T1000 (cell line): Measurements from ENCODE around the gene FAM221B.

Source experiments
- DNase-seq: peaks from one replicate; lab custom pipeline; 2025; ENCODE audit warnings: mixed read lengths; lab: John Stamatoyannopoulos, UW

The FAM221B gene

DNA sequence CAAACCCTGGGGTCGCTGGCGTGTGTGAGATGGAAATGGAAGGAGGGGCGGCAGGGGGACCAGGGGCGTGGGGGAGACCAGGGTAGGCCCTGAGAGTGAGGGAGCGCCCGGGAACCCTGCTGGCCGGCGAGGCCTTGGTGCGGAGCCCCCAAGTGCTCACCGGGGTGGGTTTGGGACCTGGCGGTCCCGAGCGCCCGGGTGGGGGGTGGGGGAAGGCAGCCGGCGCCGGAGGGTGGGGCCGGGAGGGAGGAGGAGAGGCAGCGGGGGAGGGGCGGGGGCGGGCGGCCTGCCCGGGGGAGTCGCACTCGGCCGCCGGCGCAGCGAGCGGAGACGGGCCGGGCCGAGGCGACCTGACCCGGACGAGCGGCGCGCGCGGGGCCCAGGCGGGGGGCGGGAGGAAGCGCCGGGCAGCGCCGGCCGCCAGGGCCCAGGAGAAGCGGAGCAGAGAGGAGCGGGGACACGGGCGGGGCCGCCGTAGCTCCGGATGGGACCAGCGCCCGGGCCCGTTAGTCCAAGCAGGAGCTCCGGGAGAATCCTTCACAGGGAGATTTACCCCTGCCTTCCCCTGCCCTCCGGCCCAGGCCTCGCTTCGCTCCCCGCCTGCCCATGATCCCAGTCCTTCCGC, 37.1 kb downstream of the FAM221B start, which contains the start of gene NPR2:
TSS of gene NPR2 (plus strand) at position 295 of the 625 bp plus-strand sequence. CDS start 818 bp downstream, outside the sequence.
- no peak for DNase-seq

GRCh38 chr9:35790385-35791296, 37.9 kb downstream of the FAM221B start:
- DNase-seq = no peak

GRCh38 chr9:35790025-35790384, 38.5 kb downstream of the FAM221B start:
- DNase-seq = no peak

DNA sequence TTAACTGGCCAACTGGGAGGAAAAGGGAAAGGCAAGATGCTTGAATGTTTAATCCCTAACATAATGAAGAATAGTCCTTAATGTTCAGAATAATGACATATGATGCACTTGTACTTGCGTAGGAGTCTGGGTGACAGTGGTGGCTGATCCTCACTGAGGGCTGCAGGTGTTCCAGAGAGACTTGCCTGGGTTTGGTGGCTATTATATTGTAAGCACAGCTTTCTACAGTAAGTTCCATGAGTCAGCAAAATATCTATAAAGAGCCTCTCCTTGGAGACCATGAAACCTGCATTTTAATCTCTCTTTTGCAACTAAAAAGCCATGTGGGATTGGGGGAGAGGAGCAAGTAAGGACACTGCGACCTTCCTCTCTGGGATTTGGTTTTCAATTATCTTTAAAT, 39.0 kb downstream of the FAM221B start:
- DNase-seq = no peak

- DNase-seq = no peak
Measured at GRCh38 chr9:35783418-35783817, 45.1 kb downstream of the FAM221B start.

- no peak for DNase-seq
Measured at GRCh38 chr9:35781066-35781465, 47.5 kb downstream of the FAM221B start.

- no peak for DNase-seq
Measured at GRCh38 chr9:35778496-35778895, 50.0 kb downstream of the FAM221B start.

- no peak for DNase-seq
Measured at GRCh38 chr9:35776018-35776417, 52.5 kb downstream of the FAM221B start.

- DNase-seq = no peak
Measured at GRCh38 chr9:35774907-35775635, 53.5 kb downstream of the FAM221B start.

DNA sequence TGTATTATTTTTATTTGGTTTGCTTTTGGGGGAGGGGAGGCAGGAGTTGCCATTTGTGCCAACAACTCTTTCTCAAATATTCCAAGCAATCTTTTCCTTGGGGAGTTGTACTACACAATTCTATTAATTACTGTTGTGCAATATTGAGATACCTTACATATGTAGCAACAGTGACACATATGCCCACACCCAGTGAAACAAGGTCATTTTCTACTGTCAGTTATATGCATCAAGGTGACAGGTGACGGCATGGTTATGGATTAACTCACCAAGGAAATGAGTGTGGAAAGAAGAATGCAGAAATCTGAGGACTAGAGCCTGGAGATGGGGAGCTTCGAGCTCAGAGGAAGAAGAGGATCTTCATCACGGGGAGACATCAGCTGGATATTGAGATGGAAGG, 56.6 kb downstream of the FAM221B start:
- no peak for DNase-seq

GRCh38 chr9:35771534-35771933, 57.0 kb downstream of the FAM221B start:
- no peak for DNase-seq

GRCh38 chr9:35771075-35771433, 57.5 kb downstream of the FAM221B start:
- DNase-seq = no peak

DNA sequence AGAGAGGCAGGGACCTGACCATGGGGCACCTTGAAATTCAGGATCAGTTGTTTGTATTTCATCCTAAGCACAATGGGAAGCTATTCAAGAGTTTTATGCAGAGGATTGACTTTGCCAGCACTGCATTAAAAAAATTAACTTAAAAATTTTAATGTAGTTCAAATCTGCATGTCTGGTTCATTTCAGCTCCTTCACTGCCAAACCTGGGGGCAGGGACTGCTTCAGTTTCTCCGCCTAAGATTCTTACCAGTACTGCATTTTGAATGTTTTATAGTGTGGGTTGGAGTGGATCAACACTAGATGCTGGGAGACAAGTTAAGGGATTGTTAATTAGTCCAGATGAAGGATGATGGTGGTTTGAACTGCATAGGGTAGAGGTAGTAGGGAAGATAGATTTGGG, 58.8 kb downstream of the FAM221B start:
- no peak for DNase-seq

- no peak for DNase-seq
Measured at GRCh38 chr9:35767458-35767857, 61.1 kb downstream of the FAM221B start.

- no peak for DNase-seq
Measured at GRCh38 chr9:35766997-35767396, 61.5 kb downstream of the FAM221B start.
